Stimulated activated CD4-positive, alpha-beta T cell treated with anti-CD3 and anti-CD28 coated beads, TNF-alpha, amount 100 ng/mL, for 4 hours (primary cell): ENCODE data around the gene HSPA1L.

ENCODE experiments used
- DNase-seq, 3 experiments: peaks; one replicate each; pipeline ENCODE4 v3.0.0-alpha.2; 2020; ENCODE audit warnings: low read depth in 3 of 3

Gene HSPA1L

DNA sequence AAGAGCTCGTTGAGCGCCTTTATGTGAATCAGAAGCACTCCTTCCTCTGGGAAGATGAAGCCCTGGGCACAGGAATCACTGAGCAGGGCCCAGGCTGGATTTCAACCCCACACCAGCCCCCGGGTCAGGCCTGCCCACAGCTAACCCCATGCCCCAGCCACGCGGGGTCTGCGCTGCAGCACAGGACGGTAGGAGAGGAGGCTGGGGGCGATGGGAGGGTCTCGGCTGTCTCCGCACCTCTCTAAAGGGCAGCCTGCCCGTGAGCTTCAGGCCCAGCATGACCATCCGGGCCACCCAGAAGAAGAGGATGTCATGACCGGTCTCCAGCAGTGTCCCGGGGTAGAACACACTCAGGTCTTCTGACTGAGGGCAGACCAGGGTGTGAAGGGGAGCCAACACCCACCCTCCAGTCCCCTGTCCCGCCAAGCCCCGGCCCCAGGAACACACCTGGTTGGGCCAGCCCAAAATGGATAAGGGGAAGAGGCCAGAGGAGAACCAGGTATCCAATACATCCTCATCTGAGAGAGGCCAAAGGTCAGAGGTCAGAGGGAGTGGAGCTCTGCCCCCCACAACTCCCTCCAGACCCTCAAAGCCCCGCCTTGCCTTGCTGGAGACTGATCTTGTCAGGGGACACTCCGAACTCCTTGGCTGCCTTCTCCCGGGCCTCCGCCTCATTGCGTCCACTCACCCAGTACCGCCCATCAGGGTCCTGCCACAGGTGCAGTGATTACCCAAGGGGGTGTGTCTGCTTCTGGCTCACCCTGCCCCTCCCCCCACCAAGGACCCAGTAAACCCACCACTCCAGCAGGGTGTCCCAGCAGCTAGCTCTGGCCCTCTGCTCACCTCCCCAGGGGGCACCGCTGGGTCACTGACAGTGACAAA, 33.6 kb downstream of the HSPA1L start:
- DNase-seq = no peak

DNA sequence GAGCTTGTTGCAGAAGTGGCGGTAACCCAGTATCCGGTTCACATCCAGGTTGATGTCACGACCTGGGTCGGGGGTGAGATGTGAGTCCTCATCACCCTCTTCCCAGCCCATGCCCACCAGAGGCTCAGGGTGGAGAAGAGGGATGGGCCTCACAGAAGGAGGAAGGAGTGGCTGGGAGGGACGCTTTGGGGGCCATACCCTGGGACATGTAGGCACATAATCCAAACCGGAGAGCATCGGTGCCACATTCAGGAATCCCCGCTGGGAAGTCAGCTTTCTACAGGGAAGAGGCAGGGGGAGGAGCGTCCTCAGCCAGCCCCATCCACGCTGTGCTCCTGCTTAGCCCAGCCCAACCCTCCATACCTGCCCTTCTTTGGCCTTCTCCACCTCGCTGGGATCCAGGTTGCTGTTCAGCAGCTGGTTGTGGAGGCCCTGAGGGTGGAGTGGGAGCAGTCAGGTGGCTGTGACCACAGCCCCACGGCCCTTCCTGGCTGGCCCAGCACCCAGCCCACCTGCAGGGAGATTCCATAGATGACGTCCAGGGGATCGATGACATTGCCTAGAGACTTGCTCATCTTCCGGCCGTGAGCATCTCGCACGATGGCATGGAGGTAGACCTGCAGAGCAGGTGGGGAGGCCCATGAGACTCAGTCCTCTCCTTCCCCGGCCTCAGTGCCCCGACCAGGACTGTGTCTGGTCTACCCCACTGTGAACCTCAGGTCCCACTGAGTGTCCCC, 34.4 kb downstream of the HSPA1L start:
- no peak for DNase-seq

DNA sequence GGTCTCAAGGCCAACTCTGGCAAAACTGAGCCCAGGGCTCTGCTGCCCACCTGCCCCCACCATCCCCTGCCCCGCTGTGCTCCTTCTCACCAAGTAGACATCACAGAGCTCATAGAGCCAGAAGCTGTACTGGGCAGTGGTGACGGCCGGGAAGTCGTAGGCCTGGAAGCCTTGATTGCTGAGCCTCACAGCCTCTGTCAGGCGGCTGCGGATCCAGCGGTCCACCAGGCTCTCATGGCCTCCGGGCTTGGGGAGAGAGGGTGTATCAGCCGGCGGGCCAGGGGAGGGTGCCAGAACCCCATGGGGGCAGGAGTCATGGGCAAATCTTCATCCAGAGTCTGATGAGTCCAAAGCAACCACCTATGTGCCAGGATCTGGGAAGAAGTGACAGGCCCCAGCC, 35.2 kb downstream of the HSPA1L start:
- DNase-seq = no peak

DNA sequence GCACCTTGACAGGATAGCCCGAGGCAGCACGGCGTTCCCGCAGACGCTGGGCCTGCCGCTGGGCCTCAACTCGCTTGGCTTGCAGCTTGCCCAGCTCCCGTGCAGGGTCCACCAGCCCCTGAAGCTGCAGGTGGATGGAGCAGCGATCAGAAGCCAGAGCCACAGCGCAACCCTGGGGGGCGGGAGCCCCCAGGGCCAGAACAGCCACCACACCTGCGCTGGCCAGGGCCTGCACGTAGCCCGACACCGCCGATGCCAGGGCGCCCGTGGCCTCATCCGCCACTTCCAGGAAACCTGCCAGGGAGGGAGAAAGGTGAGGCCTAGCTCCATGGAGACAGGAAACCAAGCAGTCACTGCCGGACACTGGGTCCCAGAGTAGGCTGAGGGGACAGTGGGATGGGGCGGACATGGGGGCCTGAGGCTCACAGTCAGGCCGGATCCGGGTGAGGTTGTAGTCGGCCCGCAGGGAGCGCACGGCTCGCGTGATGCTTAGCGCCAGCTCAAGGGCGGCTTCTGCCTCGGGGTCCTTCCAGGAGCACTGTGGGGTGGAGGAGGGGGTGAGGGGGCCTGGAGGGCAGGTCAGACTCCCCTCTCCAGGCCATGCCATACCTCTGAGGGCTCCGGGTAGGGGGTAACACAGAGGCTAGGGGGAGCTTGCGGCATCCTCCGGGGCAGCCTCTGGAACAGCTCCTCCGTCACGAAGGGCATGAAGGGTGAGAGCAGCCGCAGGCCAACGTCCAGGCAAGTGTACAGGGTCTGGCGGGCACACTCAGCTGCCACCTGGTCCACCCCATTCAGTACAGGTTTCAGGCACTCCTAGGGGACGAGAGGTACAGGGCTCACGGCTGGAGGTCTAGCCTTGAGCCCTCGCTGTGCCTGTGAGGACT, 35.8 kb downstream of the HSPA1L start:
- no peak for DNase-seq

DNA sequence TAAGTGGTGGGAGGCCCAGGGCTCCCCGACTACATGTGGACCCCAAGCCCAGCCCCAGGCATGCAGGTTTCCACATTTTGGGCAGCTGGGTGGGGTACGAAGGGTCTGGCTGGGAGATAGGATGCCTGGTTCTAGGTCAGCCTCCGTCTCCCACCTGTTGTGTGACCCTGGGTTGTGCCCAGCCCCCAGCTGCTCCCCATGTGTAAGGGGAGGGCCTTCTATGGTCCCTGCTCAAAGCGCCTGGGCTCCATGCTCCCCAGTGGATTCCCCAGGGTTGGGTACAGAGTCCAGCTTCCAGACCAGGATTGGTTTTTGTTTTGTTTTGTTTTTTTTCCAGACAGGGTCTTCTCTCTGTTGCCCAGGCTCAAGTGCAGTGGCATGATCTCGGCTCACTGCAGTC, 36.9 kb downstream of the HSPA1L start:
- no peak for DNase-seq

DNA sequence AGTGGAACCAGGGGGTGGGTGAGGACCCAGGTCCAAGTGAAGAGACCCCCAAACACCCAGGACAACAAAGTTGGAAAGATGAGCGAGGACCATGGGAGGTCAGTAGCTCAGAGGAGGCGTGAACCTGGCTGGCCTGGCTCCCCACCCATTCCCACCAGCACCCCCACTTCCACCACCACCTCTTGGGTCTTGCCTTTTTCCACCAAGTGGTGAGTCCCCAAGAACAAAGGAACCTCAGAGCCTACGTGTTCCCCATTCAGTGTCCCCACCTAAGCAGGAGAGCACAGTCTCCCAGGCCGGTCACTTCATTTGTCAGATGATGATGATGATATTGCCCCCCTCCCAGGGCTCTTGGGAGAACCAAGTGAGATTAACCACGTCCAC, 37.4 kb downstream of the HSPA1L start:
- no peak for DNase-seq

DNA sequence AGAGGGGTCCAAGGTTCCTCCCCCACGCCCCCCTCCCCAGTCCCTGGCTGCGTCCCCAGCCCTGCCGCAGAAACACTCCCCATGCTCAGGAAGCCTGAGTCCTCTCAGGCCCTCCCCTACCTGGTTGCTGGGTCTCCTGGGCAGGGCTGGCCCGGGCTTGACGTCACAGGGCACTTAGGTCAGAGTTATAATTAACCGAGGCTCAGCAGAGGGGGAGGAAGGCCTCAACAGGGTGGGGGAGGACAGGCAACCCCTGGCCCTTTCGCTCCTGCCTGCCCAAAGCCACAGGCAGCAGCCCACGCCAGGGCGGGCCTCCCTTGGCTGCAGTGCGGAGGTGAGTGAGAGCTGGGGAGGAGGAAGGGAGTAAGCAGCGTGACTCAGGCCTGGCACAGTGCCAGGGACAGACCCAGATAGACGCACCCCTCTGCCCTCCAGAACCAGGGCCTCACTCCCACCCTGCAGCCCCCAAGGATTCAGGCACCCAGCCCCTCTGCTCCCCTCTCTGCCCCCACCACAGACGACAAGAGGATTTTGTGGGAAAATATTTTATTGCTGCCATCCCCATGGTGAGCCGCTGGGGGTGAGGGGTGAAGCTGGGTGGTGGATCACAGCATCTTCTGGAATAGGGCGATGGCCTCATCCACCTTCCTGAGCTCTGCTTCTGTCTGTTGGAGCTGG, 38.0 kb downstream of the HSPA1L start, which contains the start of gene VWA7:
Gene VWA7, minus strand, starts transcription at position 340 of the 678 bp plus-strand sequence. CDS start 549 bp downstream, outside the sequence.
- DNase-seq = peak; percentile 62 to 74 (median 67)

DNA sequence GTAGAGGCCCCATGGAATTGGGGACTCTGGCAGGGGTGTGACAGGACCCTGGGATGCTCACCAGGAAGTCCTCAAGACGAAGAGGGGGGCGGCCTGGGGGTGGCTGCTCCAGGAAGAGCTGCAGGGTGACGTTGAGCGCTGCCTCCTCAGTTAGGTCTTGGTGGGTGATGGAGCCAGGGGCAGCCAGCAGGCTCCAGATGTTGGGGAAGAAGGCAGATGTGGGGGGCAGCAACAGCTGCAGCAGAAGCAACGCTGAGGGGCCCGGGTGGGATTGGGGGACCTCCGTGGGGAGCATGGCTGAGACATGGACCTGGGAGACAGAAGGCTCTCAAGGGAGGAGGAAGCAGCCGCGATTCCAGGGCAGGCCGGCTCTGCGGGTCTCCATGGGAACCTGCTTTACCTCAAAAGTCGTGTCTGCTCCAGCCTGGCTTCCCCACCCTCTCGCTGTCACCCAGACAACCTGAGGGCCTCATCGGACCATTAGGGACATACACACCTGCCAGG, 38.5 kb downstream of the HSPA1L start:
- no peak for DNase-seq

DNA sequence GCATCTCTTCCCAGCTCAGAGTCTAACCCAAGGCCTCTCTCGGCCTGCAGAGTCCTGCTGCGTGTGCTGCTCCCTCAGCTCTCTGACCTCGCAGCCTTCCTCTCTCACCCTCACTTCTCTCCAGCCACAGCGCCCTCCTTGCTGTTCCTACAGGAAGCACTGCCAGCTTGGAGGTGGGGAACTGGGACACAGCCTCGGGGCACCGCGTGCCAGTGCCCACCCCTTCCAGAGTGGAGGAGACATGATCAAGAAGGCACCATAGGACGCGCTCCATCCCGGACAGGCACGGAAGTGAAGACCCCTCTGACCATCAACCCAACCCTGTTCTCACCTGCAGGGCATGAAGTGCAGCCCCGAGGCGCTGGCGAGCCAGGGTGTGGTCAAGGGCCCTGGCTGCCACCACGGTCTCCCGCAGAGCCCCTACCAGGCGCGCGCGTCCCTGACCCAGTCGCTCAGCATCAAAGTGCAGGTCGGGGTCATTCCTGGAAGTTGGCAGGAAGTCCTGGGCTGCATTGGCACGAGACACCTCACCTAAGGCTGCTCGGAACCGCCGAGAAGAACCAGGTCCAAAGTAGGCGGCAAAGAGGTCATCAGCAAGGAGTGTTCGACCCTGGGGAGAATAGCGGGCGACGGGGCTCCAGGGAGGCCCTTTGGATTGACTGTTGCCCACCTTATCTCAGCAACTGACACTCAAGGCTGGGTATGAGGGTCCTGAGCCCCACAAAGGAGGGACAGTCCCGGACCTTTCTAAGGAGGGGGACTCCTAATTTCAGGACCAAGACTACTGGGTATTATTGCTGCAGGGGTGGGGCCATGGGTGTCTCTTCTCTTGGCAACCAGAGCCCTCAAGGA, 39.2 kb downstream of the HSPA1L start:
- DNase-seq = no peak

DNA sequence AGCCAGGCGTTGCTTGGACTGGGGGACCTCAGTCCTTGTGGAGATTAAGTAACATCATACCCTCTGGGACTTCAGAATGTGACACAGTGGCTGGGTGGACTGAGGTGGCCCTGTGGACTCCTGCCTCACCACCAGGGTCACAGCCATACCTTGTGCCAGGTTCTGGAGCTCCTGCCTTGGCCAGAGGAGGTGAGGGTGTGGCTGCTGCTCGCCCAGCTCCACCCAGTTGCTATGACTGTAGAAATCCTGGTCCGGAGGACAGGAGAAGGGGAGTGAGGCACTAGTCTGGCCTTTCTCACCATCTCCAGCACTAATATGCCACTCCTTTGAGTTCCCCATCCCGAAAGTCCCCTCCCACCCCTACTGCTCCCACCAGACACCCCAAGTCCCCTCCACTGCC, 39.9 kb downstream of the HSPA1L start:
- DNase-seq = no peak

DNA sequence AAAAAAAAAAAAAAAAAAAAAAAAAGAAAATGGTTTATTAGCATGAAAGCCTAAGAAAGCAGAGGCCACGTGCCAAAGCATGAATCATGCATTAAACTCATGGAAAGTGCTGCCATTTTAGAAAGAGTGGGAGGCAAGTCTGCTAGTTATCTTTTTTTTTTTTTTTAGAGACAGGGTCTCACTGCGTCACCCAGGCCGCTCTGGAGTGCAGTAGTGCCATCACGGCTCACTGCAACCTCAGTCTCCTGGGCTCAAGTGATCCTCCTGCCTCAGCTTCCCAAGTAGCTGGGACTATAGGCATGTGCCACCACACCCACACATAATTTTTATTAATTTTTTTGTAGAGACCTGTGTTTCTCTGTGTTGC, 43.1 kb downstream of the HSPA1L start:
- peak in 1 of 3 experiments; percentile 28 for DNase-seq

DNA sequence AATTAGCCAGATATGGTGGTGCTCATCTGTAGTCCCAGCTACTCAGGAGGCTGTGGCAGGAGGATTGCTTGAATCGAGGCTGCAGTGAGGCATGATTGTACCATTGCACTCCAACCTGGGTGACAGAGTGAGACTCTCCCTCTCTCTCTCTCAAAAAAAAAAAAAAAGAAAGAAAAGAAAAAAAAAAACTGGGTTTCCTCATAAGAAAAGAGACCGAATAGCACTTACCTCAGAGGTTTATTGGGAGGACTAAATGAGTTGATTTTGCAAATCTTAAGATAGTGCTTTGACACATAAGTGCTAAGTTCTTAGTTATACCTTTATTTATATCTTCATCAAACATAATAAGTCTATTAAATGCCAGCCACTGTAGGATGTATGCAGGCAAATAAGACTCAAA, 44.2 kb downstream of the HSPA1L start:
- DNase-seq = no peak

DNA sequence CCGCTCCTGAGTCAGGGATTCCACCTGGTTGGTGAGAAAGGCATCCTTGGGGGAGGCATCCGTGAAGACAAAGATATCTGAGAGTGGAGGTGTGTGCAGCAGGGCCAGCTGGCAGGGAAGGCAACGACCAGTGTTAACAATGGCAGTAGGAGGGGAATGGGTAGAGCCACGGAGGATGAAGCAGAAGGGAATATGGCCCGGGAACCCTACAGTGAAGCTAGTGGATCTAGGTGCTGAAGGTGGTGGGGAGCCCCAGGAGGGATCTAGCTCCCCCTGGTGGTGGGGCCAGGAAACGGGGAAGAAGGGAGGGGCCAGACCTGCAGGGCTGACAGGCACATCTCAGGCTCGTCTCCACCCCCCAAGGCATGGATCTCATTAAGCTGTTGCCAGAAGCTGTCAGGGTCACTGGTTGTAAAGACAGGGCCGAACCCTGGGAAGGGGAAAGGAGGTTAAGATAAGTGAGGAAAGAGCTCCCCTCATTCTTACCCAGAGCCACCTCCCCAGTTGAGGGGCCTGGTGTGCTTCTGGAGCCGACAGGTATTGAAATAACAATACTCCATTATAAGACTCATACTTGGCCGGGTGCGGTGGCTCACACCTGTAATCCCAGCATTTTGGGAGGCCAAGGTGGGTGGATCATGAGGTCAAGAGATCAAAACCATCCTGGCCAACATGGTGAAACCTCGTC, 45.3 kb downstream of the HSPA1L start:
- DNase-seq = peak; percentile 62 to 71 (median 65)

DNA sequence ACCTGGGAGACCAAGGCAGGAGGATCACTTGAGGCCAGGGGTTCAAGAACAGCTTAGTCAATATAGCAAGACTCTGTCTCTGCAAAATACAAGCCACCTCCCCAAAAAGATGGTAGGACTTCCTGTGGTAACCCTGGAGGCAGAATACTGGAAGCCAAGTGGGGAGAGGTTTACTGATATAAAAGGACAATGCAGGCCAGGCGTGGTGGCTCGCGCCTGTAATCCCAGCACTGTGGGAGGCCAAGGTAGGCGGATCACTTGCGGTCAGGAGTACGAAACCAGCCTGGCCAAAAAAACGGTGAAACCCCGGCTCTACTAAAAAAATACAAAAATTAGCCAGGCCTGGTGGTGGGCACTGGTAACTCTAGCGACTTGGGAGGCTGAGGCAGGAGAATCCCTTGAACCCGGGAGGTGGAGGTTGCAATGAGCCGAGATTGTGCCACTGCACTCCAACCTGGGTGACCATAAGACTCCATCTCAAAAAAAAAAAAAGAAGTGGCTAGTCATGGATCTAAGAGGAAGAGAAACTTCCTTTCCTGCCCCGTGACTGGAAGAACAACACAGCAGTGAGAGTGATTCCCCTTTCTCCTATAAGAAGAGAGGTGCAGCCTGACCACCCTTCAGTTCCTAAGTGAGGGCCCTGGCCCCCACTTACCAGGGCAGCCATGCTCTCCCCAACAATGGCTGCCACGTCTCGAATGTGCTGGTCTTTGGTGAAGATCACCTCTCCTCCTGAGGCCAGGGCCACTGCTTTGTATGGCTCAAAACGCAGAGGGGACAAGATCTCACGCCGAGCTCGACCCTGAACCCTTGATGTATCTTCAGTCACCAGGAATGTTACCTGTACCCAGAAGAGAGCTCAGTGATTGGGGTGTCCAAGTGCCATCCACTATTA, 46.5 kb downstream of the HSPA1L start:
- no peak for DNase-seq

DNA sequence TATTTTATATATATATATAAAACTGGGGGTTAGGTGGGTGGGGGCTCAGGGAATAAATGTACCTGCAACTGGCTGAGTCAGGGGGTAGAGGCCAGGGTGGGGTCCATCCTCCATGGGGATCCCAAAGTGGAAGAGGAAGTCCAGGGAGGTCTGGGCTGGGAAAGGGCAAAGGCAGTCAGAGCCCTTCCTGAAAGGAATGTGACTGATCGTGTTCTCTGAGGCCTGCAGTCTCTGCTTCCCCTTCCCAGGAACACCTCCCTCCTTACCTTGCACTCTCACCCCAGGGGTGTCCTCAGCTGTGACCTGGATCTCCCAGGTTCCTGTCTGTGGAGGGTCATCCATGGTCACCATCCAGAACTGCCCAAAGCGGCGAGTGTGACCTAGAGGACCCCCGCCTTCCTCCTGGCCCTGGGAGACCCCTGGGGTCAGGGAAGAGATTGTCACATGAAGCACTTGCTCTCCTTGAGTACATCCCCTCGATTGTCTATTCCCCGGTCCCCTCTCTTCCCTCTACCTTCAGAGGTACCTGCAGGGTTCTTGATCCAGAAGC, 47.9 kb downstream of the HSPA1L start:
- DNase-seq = no peak

DNA sequence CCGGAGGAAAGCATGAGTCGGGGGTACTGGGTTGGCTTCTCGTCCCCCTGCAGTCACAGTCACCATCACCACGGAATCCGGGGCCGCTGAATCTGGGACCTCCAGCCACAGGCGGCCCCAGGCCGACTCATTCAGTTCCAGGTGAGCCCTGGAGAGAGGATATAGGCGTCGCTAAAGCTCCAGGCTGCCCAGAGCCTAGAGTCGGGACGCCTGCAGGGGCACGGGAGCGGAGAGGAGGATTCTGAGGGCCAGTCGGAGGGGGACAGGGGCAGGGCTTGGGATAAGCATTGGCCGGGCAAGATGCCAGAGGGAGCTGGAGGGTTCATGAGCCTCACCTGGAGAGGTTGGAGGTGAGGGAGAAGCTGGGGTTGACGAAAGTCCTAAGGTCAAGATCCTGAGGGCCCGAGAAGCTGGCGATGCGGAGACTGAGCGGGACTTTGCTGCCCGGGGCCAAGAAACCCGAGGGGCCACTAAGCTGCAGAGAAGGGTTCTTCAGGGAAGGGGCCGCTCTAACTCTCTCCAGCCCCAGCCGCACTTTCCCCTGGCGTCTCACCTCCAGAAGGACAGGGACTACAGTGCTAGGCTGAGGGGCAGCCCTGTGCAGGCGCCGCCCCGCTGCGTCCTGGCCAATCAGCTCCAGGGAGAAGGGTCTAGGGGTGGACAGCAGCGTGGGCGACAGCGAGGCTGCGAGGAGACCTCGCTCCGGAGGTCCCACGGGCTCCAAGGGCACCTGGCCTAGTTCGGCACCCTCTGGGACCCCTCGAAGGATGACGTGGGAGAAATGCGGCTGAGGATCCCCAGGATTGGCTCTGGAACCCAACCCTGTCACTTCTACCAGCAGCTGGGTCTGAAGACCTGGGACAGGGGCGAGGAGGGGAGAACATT, 48.9 kb downstream of the HSPA1L start:
- DNase-seq = no peak

DNA sequence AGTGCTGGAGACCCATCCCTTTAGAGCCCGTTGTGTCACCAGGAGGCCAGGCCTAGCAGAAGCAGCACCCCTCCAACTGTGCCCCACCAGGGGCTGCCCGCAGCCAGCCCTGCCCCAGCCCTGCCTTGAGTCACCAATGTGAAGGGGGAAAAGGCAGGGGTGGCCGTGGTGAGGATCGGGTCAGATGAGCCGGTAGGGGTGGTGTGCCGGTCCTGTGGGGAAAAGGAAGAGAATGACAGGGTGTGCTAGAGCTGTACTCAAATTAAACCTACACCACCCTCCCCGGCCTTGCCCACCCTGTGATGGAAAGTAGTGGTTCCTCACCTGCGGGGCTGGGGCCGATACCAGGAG, 49.5 kb downstream of the HSPA1L start:
- no peak for DNase-seq
